Stimulated activated CD8-positive, alpha-beta memory T cell treated with anti-CD3 and anti-CD28 coated beads, Interleukin-12 subunit alpha, Interleukin-12 subunit beta, amount 100 ng/mL, for 24 hours (primary cell): ENCODE measurements around the gene JOSD2.
A peak's percentile ranks its signal among the peaks of the same experiment; 100 is the strongest.
"Not testable (repeated sequence)": the region's sequence is repeated elsewhere in the genome, so short reads cannot be mapped to it uniquely, and the experiment has no call there.

ENCODE experiments used
- DNase-seq: peaks from one replicate; pipeline ENCODE4 v3.0.0-alpha.2; 2020; ENCODE audit errors: extremely low read depth

The JOSD2 gene

DNA sequence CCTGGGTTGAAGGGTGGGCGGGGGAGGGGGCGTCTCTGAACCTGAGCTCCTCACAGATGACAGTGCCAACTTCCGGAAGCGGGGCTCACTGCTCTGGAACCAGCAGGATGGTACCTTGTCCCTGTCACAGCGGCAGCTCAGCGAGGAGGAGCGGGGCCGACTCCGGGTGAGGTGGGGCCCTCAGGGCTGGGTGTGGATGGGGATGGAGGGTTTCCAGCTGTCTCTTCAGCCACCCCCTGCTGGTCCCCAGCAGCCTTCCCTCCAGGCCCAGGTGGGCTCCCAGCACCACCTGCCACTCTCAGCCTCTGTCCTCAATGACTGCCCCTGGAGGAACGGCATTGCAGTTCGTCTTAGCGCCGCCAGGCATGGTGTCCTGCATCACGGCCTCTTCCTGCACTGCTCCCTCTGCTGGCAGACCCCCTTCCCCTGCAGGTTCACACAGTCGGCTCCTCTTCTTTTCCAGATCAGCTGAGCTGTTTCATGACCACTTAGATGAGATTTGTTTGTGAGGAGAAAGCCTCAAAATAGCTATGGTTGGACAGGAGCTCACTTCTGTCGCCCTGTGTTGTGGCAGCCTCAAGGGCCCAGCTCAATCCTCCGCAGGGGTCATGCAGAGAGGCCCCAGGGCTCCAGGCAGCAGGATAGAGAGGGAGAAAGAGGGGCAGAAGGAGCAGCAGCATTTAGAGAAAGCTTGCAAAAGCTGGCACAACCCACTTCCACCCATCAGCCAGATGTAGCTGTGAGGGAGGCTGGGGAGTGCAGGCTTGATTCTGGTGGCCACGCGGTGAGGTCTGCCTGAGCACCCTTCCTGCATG lies 31.9 kb downstream of the JOSD2 start:
- no peak for DNase-seq

DNA sequence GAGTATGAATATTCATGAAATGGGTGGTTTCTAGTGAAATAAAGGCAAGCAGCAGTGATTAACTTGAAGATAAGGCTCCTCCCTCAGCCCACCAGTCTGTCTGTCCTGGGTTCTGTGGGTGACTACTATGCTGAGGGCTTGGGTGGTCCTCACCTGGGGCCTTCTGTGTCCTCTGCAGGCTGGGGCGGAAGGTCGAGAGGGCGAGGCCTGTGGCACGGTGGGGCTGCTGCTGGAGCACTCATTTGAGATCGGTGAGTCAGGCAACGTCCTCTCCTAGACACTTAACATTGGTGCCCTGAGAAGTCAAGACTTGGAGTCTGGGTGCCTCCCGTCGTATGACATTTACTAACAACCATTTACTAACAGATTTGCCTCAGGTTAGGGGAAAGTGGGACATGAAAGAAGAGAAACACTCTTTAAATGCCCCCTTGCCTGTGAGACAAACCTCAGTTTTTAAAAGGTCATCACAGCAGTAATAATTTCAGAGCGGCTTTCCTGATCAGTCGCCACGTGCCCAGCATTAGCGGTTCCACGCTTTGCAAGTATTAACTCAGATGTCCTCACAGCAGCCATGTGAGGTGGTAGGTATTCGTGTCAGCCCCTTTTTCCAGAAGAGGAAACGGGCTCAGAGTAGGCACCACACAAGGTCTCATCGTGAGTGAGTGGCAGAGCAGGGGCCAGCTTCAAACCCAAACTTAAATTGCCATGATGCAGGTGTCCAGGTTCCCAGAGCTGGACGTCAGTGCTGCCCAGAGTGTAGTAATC lies 33.1 kb downstream of the JOSD2 start:
- DNase-seq, result no peak

DNA sequence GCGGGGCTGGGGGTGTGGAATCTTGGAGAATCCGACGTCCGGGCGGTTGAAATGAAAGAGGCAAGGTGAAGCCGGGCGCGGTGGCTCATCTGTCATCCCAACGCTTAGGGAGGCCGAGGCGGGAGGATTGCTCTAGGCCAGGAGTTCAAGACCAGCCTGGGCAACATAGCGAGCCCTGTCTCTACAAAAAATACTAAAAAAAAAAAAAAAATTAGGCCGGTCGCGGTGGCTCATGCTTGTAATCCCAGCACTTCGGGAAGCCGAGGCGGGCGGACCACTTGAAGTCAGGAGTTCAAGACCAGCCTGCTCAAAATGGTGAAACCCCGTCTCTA lies 34.1 kb downstream of the JOSD2 start:
- no peak for DNase-seq

DNA sequence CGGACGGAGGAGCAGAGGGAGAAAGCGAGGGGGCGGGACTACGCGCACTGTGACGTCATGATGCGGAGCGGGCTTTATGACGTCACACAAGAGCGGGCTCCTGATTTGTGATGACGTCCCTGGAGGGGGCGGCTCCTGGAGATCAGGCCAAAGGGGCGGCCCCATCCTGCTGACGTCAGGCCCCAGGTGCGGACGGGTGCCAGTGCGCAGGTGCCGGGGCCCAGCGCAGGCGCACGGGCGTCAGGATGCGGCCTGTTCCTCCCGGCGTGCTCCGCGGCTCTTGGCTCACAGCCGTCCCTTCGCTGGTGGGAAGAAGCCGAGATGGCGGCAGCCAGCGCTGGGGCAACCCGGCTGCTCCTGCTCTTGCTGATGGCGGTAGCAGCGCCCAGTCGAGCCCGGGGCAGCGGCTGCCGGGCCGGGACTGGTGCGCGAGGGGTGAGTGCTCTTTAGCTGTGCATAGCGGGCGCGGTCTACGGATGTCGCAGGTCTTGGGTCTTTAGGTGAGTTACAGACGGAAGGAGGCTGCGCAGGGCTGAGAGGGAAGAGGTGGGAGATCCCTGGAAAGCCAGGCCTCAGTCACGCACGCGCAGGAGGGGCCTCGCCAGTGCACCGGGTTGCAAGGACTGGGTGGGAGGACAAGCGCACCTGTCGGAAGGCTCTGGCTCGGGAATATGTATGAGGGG lies 34.6 kb downstream of the JOSD2 start, which contains the start of the genes EMC10 and GARIN5A:
EMC10 (plus strand) TSS at position 284 of the 683 bp plus-strand sequence; CDS start at position 322, 38 bp downstream.
GARIN5A (minus strand) TSS at position 625 of the 683 bp plus-strand sequence; CDS start at position 165, 460 bp downstream.
- peak; percentile 85 for DNase-seq

DNA sequence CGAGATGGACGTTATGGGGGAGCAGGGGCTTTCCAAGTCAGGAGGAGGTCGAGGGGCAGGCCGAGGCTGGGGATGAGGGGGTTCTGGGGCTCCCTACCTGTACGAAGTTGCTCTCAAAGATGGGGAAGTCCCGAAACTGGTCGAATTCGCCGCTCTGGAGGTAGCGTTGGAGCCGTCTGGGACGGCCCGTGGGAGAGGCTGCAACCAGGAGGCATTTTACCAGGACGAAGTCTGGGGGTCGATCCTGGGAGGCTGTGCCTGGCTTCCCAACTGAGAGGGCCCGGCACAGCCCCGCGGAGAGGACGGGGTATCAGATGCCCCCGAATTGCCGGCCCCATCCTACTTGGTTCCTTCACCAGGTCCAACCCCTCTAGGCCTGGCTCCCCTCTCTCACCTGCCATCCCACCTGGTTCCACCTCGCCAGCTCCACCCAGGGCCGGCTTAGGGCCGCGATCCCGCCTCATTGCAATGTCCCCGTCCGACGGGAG lies 35.2 kb downstream of the JOSD2 start:
- DNase-seq, result no peak

DNA sequence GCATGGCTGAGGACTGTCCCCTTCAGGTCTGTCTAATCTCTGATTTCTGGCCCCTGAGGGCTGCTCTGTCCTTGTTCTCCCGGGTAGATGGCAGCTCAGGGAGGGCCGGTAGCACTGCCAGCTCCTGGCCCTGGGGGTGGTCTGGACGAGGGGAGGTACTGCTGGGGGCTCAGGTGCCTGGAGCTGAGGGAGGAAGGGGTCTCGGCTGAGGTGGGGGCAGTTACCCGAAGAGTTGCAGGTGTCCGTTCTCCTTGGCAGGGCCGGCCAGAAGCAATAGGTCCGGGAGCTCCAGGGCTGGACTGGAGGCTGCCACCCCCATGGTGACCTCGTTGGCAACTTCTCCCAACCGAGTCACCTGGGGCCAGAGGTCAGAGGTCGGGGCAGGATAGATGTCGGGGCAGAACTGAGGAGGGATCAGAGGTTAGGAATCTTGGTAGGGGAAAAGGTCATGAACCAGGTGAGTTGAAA lies 35.9 kb downstream of the JOSD2 start:
- no peak for DNase-seq

DNA sequence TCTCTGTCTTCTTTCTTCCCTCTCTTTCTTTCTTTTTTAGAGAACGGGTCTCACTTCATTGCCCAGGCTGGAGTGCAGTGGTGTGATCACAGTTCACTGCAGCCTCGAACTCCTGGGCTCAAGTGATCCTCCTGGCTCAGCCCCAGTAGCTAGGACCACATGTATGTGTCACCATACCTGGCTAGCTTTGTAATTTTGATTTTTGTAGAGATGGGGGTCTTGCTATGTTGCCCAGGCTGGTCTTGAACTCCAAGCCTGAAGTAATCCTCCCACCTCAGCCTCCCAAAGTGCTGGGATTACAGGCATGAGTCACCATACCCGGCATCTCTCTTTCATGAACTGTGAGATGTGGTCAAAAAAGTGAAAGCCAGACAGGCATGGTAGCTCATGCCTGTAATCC lies 37.7 kb downstream of the JOSD2 start:
- DNase-seq, result not testable (repeated sequence)

DNA sequence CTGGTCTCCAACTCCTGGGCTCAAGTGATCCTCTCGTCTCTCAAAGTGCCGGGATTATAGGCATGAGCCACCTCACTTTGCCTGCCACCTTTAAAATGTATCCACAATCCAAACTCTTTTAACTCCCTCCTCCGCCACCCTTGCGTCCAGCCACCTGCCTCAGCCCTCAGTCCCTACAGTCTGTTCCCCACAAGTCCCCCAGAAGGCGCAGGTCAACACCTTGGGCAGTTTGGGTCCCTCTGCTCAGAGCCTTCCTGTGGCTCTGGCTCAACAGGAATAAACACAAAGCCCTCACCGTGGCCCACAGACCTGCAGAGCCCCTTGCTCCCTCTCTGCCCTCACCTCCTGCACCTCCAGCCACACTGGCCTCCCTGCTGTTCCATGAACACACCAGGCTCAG lies 42.2 kb downstream of the JOSD2 start:
- no peak for DNase-seq

DNA sequence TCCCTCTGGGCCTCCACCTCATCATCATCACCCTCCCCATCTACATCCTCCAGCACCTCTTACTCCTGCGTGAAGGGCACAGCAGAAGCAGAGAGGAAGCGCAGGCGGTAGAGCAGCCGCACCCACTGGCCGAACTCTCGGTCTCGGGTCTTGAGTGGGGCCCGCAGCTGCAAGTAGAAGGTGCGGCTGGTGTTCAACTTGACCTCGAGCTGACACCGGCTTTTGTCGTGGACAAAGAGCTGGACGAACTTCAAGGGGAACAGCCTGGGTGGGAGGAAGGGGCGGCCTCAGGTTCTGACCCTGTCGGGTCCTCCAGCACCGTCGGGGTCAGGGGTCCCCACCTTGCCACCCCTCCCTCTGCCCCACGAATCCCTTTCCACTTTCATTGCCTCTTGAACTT lies 43.4 kb downstream of the JOSD2 start:
- DNase-seq, result no peak

DNA sequence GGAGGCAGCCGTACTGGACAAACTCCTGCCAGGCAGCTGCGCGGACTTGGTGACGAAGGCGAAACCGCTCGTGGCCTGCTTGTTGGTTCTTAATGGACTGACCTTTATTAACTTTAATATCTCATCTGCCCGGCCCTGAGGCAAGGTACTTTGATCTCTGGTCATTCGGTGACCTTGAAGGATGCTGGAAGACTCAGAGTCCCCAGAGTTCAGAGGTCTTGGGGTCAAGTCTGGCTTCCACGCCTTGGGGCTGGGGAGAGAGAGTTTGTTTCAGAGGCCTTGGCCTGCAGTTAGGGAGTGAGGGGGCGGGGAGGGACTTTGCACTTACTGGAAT lies 44.3 kb downstream of the JOSD2 start:
- no peak for DNase-seq

DNA sequence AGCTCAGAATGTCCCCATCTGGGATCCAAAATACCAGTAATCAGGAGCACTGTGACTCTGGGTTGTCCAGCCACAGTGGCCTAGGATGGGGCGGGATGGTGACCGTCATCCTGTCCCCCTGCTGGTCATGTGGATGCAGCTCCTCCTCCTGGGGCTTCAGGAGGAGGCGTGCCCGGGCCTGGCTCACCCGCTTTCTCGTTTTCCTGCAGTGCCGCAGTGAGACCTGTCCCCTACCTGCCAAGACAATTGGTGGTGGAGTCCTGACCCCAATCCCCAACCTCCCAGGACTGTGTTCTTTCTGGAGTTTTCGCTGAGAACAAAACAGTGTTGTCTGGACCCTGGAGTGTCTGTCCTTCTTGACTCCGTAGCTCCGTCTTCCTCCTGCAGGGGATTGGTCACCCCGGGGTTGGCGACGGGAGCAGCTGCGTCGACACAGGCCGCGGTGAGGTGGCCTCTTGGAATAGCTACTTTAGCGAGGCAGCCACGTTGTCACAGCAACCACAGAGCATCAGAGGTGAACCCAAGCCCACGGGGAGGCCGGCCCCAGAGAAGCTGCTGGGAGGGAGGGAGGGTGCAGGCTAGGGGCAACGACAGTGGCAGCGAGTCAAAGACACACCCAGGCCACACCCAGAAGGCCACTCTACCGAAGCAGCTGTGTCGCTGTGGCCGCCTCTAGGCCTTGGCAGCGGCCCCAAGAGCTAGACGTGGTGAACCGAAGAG lies 44.8 kb downstream of the JOSD2 start:
- no peak for DNase-seq

DNA sequence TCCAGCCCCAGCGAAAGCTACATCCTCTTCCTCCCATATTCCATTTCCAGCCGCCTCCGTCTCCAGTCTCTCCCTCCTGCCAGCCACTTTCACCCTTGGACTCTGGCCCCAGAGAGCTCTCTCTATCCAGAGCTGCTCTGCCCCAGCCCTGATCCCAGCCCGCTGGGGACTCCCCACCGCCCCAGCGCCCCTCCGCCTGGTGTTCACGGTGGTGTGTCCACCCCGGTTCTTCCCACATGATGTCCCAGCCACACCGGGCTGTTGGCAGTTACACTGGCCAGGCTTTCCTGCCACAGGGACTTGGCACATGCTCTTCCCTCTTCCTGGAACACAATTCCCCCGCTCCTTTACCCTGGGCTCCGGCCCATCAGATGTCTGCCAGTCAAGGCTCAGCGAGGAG lies 46.0 kb downstream of the JOSD2 start:
- no peak for DNase-seq

DNA sequence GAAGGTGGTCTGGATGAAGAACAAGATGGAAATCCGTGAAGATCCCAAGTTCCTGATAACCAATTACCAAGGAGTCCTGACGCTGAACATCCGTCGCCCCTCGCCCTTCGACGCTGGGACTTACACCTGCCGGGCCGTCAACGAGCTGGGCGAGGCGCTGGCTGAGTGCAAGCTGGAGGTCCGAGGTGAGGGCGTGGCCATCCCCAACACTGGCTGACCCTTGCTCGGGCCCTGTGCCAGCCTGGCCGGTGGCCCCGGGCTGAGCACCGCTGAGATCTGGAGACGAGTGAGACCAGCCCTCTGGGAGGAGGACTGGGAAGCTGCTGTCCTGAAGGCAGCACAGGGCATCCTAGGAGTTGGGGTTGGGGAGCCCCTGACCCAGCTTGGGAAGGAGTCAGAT lies 46.6 kb downstream of the JOSD2 start:
- no peak for DNase-seq

DNA sequence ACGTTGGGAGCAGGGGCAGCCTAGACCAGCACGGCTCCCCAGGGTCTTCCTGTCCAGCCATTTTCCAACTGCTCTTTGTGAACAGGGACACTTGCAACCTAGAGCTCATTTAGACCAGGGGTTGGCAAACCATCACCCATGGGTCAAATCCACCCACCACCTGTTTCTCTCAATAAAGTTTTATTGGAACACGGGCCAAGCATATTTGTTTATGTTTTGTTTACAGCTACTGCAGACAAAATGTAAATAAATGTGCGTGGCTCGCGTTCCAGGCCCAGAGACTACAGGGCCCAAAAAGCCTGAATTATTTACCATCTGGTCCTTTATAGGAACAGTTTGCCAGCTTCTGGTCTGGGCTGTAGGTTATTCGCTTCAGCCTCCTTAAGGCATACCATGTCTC lies 48.0 kb downstream of the JOSD2 start:
- no peak for DNase-seq

DNA sequence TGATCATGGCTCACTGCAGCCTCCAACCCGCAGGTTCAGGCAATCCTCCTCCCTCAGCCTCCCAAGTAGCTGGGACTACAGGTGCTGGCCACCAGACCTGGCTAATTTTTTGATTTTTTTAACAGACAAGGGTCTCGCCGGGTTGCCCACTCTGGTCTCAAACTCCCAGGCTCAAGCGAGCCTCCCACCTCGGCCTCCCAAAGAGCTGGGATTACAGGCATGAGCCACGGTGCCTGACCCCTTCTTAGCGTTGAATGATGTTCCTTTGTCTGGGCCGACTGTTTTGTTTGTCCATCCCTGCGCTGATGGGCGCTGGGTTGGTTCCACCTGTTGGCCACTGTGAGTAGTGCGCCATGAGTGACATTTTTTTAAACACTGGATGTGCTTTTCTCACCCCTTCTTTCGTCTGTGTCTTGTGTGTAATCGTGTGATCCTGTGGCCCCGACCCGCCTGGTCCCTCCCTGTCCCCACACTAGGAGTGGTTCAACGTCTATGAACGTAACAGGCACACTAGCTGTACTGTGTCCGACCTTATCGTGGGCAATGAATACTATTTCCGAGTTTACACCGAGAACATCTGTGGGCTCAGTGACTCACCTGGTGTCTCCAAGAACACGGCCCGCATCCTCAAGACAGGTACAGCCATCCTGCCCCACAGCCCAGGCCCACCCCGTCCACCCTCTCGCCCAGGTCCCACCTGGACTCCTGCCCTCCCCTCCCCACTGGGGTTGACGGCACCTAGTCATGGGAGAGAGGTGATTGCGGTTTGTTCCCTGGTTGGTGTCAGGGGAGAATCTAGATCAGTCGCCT lies 49.7 kb downstream of the JOSD2 start:
- no peak for DNase-seq

DNA sequence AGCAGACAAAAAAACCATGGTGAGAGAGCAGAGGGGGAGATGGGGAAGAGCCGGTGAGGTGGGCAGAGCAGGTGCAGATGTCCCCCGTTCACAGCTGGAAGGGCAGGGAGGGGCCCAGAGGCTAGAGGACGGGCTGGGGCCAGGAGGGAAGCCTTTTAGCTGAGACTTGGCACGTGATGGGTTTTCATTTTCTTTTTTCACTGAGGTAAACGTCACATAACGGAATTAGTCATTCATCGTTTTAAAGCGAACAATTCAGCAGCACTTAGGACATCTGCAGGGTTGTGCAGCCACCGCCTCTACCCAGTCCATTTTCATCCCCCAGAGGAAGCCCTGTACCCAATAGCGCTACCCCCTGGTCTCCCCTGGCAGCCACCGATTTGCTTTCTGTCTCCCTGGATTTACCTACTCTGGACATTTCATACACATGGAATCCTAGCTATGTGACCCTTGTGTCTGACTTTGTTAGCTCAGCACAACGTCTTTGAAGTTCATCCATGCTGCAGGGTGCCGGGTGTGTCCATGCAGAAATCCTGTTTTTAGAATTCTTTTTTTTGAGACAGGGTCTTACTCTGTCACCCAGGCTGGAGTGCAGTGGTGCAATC lies 50.7 kb downstream of the JOSD2 start:
- DNase-seq, result no peak

DNA sequence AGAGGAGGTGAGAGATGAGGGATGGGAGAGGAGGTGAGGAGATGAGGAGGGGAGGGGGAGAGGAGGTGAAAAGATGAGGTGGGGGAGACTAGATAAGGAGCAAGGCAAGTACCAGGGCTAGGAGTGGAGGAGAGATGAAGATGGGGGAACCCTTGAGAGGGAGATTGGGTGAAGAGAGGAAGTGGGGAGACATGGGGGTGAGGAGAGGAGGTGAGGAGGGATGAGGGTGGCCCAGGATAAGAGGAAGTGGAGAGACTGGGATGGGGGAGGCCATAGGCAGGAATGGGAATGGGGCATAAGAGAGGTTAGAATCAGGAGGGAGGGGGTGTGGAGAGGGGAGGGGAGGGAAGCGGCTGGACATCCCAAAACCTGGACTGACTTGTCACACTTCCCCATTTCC lies 51.4 kb downstream of the JOSD2 start:
- DNase-seq, result no peak

DNA sequence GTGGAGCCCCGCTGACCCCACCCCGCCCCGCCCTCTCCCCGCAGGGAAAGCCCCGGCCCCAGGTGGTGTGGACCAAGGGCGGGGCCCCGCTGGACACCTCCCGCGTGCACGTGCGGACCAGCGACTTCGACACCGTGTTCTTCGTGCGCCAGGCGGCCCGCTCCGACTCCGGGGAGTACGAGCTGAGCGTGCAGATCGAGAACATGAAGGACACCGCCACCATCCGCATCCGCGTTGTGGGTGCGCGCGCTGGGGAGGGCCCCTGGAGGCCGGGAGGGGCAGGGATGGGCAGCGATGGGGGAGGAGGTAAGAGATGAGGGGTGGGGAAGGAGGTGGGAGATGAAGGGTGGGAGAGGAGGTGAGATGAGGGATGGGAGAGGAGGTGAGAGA lies 51.9 kb downstream of the JOSD2 start:
- DNase-seq, result no peak

DNA sequence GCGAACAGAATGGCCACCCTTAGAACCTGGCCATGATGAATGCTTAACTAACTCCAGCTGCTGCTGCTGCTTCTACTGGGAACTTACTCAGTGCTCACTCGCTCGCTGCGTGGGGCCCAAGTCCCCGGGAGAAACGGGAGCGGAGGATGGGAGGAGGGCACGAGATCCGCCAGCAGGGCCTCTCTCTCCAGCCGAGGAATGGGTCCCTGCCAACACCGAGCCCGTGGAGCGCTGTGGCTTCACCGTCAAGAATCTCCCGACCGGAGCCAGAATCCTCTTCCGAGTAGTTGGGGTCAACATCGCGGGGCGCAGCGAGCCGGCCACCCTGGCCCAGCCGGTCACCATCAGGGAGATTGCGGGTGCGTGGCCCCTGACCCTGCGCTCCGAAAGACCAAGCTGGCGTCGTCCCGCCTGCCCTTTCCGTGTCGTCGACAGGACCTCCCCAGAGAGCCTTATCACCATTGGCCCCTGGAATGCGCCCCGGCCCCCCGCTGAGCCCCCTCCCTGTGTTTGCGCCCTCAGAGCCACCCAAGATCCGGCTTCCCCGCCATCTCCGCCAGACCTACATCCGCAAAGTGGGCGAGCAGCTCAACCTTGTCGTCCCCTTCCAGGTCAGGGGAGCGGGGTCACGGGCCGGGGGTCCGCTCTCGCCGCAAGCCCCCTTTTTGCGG lies 52.5 kb downstream of the JOSD2 start:
- DNase-seq, result no peak

DNA sequence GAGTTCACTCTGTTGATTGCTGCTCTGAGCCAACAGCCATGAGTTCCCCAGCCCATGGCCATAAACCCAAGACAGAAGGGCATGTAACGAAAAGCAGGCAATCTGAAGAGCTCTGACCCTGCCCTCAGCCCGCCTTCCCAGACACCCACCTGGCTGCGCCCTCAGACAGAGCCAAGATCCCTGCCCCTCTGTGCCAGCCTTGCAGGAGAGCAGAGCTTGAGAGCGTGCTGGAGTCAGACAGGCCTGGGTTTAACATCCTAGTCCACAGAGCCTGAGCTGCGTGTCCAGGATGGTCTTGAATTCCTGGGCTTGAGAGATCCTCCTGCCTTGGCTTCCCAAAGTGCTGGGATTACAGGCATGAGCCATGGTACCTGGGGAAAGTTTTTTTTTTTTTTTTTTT lies 53.7 kb downstream of the JOSD2 start:
- DNase-seq, result no peak
